C1 segment of cervical spinal cord (tissue), 14 donors: ENCODE results near the gene CLOCK.

Source experiments
- DNase-seq, 14 donors: peaks; one replicate each; lab custom pipeline; 2025; lab: John Stamatoyannopoulos, UW

CLOCK gene

DNA sequence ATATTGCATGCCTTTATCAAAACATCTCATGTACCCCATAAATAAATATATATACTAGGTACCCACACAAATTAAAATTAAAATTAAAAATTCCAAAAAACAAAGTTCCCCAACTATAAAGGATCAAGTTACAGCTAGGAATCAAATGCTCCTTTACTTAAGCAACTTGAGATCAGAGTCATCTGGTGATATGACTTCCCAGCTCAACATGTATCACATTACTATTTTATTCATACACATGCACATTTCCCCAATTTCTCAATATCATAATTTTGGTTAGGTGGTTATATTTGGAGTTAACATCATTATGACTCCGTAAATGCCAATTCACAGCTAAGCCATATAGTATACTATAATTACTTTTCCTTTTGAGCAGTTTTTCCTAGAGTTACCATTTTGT lies 60.9 kb downstream of the CLOCK start:
- no peak for DNase-seq

DNA sequence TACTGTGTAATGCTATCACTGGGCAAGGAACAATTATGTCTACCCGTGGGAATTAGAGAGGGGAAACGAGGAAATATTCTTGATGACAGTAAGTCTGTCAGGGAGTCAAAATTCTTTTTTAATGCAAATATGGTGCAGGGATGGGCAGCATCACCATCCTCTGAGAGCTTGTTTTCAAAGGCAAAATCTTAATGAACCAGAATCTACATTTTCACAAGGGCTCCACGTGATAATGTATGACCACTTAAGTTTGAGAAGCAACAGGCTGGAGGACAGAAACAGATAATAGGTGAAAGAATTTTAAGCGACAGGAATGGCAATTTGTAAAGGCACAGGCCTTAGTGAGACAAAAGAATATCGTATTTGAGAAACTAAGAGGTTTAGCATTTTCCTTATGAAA lies 63.4 kb downstream of the CLOCK start:
- DNase-seq, result no peak

DNA sequence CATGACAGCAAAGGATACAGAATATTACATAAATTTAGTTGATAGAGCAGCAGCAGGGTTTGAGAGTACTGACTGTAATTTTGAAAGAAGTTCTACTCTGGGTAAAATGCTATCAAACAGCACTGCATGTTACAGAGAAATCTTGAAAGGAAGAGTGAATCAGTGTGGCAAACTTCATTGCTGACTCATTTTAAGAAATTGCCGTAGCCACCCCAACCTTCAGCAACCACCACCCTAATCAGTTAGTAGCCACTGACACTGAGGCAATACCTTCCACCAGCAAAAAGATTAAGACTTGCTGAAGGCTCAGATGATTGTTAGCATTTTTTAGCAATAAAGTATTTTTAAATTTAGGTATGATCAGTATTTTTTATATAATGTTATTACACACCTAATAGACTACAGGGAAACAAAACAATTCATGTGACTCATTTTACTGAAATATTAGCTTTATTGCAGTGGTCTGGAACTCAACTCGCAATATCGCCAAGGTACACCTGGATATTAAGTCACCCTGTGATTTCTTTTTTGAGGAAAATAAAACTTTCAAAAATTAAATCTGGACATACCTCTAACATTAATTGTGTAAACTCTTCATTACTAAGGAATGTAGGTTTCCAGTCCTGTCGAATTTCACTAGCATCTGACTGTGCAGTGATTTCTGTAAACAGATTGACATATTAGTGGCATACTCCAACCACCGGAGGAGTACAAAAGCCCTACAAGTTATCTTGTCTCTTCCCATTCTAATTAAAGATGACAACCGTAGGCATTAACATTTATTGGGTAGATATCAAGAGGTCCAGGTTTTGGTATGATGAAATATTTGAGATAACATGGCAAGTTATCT lies 71.1 kb downstream of the CLOCK start:
- DNase-seq, result no peak

DNA sequence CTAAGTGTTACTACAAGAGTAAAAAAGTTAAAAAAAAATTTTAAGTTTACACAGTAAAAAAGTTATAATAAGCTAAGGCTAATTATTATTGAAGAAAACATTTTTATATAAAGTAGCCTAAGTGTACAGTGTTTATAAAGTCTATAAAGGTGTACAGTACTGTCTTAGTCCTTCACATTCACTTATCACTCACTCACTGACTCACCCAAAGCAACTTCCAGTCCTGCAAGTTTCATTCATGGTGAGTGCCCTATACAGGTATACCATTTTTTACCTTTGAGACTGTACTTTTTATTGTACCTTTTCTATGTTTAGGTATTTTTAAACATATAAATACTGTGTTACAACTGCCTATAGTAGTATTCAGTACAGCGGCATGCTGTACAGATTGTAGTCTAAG lies 76.7 kb downstream of the CLOCK start:
- no peak for DNase-seq

DNA sequence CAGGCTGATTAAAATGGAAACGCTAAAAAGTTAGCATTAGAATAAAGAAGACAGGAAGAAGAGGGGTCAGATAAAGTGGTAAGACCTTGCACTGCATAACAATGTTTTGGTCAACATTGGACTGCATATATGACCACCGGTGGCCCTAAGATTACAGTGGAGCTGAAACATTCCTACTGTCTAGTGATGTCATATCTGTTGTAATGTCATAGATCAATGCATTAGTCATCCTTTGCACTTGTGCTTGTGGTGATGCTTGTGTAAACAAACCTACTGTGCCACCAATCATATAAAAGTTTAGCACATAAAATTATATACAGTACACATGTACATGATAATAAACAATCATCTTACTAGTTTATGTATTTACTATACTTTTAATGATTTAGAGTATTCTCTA lies 78.0 kb downstream of the CLOCK start:
- no peak for DNase-seq

DNA sequence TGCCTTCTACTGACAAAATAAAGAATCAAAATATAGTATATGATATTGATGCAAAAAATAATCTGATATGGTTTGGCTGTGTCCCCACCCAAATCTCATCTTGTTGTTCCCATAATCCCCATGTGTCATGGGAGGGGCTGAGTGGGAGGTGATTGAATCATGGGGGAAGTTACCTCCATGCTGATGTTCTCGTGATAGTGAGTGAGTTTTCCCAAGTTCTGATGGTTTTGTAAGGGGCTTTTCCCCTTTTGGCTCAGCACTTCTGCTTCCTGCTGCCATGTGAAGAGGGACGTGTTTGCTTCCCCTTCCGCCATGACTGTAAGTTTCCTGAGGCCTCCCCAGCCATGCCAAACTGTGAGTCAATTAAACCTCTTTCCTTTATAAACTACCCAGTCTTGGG lies 80.7 kb downstream of the CLOCK start:
- DNase-seq, result no peak

DNA sequence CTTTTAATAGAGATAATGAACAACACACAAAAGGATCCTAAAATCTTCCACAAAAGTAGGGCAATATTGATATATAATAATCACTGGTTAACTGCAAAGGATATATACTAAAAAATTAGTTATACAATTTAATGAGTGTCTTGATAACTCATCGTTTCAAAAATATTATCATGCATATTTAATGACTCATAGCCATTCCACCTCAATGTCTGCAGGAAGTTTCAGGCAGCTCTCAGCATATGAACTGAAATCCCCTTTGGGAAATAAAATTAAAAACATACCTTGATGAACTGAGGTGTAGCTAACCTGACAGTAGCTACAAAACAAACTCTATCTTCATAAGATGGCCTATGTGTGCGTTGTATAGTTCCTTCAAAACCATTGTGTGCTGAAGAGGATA lies 88.1 kb downstream of the CLOCK start:
- DNase-seq, result no peak

DNA sequence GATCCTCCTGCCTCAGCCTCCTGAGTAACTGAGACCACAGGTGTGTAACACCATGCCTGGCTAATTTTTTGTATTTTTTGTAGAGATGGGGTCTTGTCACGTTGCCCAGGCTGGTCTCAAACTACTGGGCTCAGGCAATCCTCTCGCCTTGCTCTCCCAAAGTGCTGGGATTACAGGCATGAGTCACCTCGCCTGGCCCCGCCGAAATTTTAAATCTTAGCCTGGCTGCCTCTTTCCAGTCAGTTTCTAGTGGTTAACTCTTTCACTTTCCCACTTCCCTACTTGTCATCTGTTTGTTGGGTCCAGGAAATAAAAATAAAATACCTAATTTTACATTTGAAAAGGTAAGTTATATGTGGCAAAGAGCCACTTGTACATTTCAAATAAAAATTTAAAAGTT lies 88.5 kb downstream of the CLOCK start:
- DNase-seq, result no peak

DNA sequence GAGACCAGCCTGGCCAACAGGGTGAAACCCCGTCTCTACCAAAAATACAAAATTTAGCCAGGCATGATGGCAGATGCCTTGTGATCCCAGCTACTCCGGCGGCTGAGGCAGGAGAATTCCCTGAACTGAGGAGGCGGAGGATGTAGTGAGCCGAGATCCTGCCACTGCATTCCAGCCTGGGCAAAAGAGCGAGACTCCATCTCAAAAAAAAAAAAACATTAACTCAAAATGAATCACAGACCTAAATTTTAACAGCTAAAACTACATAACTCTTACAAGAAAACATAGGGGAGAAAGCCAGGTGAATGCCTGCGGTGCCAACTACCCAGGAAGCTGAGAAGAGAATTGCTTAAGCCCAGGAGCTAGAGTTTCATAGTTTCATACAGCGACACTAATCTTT lies 96.1 kb downstream of the CLOCK start:
- no peak for DNase-seq

DNA sequence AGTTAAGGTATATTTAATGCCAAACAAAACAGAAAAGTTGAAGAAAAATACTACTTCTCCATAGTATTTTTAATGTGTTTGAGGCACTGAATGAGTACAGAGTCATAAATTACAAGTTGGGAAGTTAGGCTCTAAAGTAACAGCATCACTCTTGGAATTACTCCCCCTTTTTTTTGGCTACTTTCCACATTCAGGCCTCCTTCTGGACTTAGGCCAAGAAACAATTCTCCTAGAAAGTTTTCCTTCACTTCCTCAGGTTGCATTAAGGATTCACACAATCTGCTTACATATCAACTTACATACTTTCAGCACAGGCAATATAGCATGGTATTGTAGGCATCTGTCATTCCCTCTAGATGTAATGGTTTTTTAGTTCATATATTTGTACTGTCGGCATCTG lies 98.9 kb downstream of the CLOCK start:
- no peak for DNase-seq

DNA sequence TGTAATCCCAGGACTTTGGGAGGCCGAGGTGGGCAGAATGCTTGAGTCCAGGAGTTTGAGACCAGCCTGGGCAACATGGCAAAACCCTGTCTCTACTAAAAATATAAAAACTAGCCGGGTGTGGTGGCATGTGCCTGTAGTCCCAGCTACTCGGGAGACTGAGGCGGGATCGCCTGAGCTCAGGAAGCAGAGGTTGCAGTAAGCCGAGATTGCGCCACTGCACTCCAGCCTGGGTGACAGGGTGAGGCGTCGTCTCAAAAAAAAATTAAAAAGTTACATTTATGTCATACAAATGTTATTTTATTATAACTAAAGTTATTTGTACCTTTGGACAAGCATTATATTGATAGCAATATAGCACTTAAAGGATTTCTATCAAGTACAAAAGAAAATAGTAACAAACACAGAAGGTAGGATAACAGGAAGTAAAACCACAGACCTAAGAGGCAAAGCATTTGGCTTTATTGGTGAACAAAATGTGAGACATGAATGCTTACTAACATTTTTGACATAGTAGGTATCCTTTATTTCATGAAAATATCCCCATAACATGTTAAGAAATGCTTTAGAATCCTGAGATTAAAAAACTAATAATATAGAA lies 99.5 kb downstream of the CLOCK start:
- no peak for DNase-seq

DNA sequence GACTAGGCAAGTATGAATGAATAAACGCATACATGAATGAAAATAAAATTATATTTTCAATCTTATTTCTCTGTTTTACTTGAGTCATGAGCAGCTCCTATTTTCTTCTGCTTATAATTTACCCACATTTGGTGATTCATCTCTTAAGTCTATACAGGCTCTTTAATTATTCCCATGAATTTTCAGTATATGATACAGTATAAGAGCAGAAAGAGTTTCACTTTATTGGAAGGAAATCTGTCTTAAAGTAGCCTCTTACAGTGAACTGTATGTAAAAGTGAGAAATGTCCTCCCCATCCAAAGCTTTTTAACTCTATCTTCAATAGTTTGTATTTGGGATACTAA lies 100.2 kb downstream of the CLOCK start:
- no peak for DNase-seq

DNA sequence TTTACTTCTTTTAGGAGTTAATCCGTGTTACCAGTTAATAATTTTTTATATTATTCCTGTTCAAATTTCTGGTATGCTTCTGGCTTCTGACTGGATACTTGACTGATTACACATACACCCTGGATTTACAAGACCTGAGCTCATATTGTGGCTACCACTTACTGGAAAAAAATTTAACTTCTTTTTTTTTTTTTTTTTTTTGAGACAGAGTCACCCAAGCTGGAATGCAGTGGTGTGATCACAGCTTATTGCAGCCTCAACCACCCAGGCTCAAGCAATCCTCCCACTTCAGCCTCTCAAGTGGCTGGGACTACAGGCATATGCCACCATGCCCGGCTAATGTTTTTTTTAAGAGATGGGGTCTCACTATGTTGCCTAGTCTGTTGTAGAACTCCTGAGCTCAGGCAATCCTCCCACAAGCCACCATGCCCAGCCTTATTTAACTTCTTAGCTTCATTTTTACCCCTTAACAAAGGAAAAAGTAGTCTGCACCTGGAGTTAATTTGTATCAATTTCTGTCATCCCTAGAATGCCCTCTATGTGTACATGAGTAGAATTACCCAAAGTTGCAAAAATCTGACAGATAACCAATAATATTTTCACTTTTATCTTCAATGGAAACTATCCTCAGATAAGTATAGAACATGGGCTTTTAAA lies 100.7 kb downstream of the CLOCK start:
- no peak for DNase-seq

DNA sequence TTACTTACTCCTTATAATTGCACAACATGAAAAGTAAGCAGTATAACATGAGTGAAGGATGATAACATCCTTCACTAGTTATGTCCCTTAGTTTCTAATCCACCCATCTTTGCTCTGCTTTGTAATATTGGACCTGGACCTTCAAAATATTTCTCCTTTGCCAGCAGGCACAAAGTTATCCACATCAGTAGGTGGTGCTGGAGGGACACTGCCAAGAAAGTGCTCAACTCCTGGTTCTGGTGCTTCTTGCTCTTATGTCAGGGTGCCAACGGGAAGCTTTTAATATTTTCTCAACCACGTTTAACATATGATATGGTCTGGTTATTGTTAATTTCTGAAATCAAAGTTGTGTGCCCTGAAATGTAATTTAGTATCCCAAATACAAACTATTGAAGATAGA lies 101.9 kb downstream of the CLOCK start:
- no peak for DNase-seq

DNA sequence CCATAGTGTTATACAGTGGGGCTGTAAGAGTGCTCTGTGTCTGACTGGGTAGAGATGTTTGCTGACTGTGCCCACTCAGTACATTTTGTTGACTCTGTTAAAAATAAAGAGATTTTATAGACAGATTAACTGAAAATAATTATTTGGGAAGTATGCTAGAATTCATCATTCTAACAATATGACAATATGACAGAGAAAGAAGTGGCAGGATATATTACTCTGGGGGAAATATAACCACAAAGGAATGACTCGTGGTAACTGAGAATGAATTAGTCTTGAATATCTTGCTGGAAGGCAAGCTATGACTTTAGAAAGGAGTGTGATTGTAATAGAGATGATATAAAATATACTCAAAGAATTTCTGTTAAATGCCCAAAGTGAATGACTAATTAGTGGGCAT lies 104.2 kb downstream of the CLOCK start:
- no peak for DNase-seq

DNA sequence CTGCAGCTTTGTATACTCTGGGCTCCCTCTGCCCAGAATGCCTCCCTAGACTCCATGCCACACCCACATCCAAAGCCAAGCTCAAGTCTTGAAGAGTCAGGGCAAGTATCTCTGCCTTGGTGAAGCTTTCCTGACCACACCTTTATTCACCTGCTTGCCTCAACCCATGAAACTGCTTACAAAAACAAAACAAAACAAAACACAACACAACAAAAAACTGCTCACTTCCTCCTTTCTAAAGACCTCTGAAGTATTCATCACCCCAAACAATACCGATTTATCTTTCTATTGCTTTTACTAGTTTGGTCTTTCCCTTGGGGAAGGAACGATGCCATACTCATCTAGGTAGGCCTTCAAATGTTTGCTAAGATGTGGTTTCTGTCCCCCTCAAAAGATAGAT lies 105.9 kb downstream of the CLOCK start:
- DNase-seq, result no peak

DNA sequence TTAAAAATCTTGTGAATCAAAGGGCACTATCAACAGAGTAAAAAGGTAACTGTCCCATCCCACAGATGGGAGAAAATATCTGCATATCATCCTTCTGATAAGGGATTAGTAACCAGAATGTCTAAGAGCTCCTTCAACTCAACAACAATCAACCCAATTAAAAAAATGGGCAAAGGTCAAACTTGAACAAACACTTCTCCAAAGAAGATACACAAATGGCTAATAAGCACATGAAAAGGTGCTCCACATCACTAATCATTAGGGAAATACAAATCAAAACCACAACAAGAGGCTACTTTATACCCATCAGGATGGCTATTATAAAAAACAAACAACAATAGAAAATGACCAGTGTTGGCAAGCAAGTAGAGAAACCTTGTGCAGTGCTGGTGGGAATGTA lies 107.7 kb downstream of the CLOCK start:
- no peak for DNase-seq

DNA sequence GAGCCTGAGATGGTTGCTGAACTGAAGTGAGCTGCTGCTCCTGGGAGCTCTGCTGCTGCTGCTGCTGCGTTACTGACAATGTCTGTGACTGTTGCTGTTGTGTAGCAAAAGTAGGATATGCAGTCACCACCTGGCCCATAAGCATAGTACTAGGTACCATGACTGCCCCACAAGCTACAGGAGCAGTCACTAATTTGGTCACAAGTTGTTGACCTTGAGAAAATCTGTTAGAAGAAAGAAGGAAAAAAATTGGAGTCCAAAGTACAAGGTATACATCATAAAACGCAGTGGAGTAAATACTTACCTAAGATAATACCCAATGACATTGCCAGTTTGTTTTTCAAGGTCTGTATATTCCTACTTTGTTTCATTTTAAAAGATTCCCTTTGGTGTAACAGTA lies 108.4 kb downstream of the CLOCK start:
- no peak for DNase-seq

DNA sequence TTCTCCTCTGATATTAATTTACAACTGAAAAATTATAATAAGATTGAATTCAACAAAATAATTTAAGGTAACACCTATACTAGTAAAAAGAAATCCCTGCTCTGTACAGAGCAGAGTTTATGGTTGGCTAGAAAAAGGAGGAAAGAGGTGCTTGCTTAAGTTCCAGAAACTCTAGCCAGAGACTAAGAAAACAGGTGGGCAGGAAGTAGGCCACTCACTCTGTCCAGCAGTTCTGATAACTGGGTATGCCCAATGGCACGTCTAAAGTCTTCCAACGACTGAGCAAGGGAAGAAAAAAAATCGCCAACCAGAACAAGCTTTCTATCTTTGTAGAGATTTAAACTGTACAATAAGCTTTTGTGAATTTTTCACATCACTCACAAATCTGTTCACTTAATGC lies 108.9 kb downstream of the CLOCK start:
- no peak for DNase-seq

DNA sequence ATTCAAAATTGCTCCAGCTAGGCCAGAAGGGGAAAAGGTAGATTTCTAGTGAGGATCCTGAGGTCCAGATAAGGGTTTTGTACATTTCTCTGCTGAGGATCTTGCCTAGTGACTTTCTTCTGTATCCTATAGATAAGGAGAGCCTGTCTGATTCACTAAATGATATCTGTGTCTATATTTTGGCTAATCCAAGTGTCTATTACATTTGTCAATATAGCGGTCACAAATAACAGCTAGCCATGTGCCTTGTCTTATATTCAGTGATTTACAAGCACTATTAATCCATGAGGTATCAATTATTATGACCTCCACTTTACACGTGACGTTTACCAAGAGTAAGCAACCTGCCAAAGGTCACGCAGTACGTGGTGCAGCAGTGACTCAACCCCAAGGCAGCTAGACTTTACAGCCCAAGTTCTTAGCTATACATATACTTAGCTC lies 109.3 kb downstream of the CLOCK start:
- no peak for DNase-seq

DNA sequence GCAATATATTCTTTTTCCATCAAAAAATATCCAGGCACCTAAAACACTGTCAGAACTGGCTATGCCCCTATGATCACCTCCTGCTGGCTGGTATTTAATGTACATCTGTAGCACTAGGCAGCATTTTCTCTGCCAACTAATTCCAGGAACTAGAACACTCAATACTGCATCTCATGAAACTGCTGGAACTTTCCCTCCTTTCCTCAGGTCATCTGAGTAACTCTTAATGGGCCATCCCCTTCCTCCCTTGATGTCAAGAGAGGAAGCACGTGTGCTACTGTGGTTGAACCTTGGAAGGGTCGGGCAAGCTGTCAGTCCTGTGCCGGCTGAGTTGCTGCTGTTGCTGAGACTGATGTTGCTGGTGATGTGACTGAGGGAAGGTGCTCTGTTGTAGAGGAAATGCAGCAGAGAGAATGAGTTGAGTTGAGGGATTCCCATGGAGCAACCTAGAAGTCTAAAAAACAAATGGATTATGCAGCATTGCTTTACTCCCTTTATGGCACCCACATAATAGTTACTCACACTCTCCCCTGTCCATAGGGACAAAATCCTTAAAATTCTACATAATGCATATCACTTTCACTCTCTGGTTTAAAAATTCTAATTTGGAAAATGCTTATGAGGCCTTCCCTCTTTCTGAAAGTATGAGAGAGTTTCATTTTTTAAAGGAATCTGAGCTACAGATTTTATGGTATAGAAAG lies 111.4 kb downstream of the CLOCK start:
- DNase-seq, result no peak

DNA sequence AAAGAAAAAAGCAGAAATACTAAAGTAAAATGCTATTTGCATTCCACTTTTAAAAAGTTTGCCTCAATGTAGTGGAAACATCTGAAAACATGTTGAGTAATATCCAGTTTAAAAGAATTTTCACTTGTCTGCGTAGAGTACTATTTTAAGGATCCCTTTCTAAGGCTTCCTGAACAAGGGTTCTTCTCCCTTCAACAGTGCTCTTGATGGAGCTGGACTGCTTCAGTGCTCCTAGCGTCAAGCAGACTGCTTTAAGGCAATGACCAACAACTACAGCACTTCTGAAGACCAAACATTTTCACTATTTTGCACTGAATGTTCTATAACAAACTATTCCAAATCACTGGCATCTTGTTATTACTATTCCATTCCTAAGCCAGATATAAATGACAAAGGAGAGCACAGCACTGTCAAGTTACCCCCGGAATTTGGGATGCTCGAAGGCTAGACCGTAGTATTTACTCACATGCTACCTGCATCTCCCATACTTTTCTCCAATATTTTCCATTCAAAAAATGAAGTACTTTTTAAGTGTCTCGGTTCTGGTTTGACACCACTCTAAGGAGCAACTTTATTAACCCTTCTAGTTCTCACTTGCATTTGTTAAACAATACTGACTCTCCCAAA lies 114.9 kb downstream of the CLOCK start:
- DNase-seq, result no peak
